A549 treated with Mapracorat at 1 μM for 4 hours (cell line): Measurements from ENCODE around the gene PNMA6F. TPM values are rescaled to one million over a fixed set of nuclear protein-coding genes. Genes with fewer than 3 reads are reported as not detected.

Experiments used
- total RNA-seq: library from RNA; stranded (reverse); fragments of 200-300 nt; extraction: Qiagen RNA extraction; gene quantifications from 5 replicates; pipeline ENCODE4 v1.2.3, GENCODE V29; 2022

PNMA6F gene
- total RNA-seq: not detected in 5 replicates

GRCh38 chrX:153321381-153322124 lies at the start of gene PNMA6F:
Gene PNMA6F, minus strand, starts transcription at chrX:153321767. Its CDS starts 1,093 bp downstream, at chrX:153320674.

DNA sequence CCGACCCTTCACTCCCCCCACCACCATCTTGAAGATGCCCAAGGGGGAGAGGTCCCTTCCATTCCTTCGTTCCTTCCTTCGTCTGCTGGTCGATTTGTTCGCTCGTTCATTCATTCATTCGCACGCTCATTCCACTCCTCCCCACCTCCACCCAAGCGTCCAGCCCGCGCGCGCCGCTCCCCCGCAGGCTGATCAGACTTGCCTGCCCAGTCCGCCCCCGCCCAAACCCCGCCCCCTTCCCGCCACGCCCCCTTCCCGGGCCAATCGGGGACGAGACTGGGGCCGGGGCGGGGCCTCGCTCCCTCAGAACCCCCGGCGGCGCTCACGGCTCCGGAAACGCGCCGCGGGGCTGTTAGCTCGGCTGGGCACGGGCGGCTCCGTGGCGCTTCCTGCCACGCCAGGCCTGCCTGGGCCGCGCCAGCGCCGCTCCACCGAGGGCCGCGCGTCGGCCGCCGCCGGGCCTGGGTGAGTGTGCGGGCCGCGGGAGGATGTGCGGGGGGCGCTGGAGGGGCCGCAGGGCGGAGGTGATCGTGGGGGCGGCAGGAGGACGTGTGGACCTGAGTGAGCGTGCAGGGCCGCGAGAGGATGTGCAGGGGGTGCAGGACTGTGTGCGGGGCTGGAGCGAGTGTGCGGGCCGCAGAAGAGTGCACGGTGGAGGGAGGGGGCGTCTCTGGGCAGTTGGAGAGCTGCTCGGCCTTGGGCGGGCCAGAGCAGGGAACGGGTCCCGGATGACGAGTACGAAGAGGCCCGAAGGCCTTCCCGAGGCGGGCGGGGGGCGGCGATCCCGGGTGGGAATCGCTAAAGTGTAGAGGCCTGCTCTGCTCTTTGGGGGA lies 12.5 kb upstream of the PNMA6F start, which contains the start of gene ZNF275:
ZNF275 (plus strand) TSS at position 333 of the 833 bp plus-strand sequence. CDS start 2,527 bp downstream, outside the sequence.

Other genes with a start within 250 kb of the PNMA6F start
- gene PNMA6A, start 249.3 kb downstream of the PNMA6F start, total RNA-seq: 3.7 to 5.5 TPM (median 5.0 TPM) in 5 replicates
- 0.09 to 0.13 TPM (median 0.12 TPM) in 4 of 5 replicates, not detected in the other for gene MAGEA1, start 142.5 kb downstream of the PNMA6F start, total RNA-seq
- 5.3 to 6.1 TPM (median 5.4 TPM) in 5 replicates for gene ZNF275, start 12.4 kb upstream of the PNMA6F start, total RNA-seq
- gene PNMA6E, start 79.6 kb upstream of the PNMA6F start, total RNA-seq: not detected in 5 replicates
- 0.42 to 0.72 TPM (median 0.55 TPM) in 5 replicates for gene ZFP92, start 89.7 kb upstream of the PNMA6F start, total RNA-seq
- 0.96 to 1.7 TPM (median 1.3 TPM) in 5 replicates for gene TREX2, start 124.3 kb upstream of the PNMA6F start, total RNA-seq
- 48.5 to 54.8 TPM (median 50.7 TPM) in 5 replicates for gene HAUS7, start 148.8 kb upstream of the PNMA6F start, total RNA-seq
- 0.07 to 0.08 TPM in 2 of 5 replicates, not detected in the others for gene BGN, start 173.2 kb upstream of the PNMA6F start, total RNA-seq
- gene ATP2B3, start 195.9 kb upstream of the PNMA6F start, total RNA-seq: 0.06 to 0.14 TPM (median 0.10 TPM) in 5 replicates